ENCODE measurements around the gene SLC43A2.
A peak's percentile ranks its signal among the peaks of the same experiment; 100 is the strongest.
"Not testable (repeated sequence)": the region's sequence is repeated elsewhere in the genome, so short reads cannot be mapped to it uniquely, and the experiment has no call there.

SLC43A2 gene

DNA sequence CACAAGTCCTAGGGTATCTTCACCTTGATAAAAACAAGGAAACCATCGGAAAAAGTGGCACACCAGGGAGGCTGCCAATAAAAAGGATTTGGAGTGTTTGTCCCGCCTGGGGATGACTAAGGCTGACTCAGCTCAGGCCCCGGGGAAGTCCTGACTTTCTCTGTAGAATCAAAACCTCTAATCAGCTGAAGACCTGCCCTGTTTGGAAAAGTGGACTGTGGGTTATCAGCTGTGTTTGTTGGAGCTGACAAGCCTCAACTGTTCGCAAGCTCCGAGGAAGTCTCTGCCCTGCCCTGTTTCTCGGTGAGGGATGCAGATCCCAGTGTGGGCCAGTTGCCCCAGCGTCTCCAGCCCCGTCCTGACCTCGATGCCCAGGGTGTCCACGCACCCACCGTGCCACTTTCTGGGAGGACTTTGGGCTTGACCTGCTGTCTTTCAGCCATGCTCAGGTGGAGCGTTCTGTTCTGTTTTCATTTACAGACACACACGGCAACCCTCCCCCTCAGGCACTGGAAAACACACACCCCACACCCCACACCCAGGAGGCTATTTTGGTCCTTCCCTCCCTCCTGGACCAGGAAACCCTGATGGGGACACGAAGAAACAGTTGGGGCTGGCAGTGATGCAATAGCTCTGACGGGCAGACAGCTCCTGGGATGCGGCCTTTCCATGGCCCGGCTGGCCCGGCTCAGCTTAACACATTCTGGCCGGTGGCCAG lies 38.4 kb downstream of the SLC43A2 start:
- no peak for DNase-seq (ENCODE audit: low read depth)

DNA sequence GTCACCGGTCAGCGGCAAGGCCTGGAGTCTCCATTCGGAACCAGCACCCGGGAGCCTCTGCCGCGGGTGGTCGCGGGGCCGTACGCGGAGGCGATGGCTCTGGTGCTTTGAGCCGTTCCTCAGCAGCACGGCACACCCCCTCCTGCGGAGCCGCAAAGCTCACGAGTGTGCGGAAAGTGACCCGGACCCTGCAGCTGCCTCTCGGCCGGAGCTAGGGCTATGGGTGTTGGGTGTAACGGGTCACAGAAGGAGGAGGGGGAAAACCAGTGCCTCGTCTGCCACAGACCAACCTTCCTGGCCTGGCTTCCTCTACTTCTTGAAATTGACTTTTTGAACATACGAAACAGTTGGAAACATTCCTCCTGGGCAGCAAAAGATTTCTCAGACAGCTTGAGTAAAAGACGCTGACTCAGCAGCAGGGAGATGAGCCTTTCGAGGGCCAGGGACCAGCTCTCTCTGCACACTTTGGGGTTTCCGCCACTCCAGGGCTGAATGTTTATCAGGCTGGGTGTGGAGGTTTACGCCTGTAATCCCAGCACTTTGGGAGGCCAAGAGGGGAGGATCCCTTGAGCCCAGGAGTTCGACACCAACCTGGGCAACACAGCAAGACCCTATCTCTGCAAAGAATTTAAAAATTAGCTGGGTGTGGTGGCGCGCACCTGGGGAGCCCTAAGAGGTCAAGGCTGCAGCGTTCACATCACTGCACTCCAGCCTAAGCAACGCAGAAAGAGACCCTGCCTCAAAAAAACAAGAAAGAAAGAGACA lies 39.6 kb downstream of the SLC43A2 start:
- DNase-seq (ENCODE audit: low read depth) = no peak

DNA sequence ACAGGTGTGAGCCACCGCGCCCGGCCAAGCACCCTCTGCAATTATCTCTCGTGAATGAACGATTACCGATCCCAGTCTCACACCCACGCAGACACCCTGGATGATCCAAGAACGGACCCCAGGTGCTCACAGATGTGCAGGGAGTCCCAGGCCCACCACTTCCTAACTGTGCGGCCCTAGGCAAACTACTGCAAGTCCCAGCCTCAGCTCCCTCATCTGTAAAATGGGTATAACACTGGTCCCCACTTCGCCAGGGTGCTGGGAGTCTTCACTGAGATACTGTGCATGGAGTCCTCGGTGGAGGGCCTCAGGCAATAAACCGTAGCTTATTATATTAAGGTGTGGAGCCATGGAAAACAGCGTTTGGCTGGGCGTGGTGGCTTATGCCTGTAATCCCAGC lies 44.5 kb downstream of the SLC43A2 start:
- DNase-seq (ENCODE audit: low read depth) = no peak

DNA sequence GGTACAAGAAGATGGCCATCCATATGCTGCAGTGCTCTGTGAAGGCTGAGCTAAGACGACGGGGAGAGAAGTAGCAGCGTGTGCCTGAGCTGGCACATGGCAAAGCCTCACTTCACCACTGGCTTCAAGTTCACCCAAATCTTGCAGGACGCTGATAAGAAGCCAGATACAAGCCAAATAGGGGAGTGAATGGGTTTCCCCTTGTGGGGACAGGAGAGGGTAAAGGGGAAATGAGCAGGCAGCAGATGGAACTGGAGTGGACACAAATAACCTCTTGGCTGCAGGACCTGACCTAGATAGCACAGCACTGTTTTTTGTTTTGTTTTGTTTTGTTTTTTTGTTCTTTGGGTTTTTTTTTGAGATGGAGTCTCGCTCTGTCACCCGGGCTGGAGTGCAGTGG lies 45.1 kb downstream of the SLC43A2 start:
- no peak for DNase-seq (ENCODE audit: low read depth)

DNA sequence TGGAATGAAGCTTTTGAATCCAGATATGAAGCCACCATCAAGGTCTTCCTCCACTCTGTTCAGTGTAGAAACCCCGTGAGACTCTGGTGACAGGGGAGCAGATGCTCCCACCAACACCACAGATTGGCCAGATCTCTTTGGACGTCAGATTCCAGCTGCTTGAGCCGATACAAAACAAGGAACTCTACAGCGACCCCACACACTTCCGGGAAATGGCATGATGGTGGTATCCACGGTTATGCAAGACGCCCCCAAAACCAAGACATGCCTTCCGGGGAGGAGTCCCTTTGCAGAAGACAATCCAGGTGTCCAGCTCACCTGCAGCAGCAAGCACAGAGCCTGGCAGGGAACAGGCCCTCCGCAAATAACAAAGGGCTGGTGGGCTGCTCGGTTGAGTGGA lies 46.3 kb downstream of the SLC43A2 start:
- DNase-seq (ENCODE audit: low read depth) = no peak

DNA sequence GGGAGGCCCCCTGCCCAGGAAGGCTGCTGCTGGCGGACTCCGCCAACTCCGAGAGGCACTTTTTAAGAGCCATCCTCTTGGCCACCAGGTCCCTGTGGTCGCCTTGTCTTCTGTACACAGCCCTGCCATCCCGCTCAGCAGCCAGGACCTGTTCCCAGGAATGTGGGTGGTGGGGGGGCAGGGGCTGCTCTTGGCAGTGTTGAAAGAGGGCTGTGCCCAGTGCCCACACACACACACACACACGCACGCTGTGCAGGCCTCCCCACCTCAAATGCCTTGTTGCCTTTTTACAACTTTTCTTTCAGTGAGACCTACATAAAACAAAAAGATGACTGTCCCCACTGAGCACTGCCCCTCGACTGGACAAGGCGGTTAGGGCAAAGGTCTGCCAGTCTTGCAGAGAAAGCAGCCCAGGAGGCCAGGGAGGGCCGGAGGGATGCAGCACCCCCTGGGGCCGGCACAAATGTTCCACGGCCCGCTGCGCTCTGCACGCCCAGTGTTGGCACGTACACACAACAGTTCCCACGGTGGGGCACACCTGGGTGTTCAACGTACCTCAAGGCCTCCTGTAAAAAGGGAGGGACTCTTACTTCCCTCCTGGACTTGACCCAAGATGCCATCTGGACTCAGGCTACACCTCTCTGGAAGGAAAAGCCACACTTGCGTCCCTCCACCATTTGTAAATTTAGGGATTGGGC lies 47.5 kb downstream of the SLC43A2 start:
- no peak for DNase-seq (ENCODE audit: low read depth)

DNA sequence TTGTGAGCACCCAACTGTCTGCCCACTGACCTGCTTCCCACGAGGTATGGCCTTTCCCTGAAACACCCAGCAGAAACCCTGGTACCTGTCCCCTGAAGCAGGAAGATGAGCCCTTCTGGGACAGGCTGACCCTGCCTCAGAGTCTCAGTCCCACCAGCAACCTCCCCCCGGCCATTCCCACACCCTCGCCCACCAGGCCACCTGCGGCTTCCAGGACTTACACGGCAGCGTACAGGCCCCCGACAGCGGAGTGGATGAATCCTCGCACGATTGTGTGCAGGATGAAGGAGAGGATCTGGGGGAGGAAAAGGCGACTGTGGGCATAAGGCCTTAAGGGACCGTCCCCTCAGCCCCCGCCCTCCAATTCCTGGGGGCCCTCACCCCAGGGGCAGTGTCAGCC lies 50.6 kb downstream of the SLC43A2 start:
- DNase-seq (ENCODE audit: low read depth) = no peak

DNA sequence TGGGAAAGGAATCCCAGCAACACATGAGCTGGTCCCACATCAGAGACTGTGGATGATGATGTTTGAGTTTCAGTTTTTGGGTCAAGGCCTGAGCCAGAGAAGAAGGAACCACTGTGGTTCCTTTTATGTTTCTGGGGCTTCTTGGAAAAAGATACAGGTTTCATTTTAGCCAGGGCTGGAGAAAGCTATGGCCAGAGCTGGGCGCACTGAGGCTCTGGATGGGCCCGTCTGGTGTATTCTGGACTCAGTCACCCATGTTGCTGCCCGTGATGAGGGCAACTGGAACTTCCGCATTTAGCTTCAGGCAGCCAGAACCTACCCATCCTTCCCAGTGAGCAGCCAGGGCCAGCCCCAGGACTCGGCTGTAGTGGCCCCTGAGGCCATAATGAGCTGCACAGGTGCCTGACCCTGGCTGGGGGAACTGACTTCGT lies 51.0 kb downstream of the SLC43A2 start:
- no peak for DNase-seq (ENCODE audit: low read depth)

DNA sequence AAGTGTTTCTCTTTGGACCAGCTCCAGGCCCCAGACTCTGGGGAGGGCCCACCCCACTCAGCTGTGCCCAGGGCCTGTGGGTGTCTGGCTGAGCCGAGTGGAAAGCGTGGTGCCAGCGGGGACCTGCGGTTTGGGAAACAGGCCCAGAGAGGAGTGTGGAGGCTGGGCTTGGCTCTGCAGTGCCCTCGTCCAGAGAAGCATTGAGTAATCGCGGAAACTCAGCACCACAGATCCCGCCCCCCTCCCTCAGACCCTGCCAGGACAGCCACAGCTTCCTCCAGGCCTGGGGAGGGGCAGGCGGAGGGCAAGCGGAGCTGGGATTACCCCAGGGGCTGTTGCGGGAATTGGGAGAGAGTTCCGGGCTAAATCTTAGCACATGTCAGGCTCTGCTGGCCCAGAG lies 51.5 kb downstream of the SLC43A2 start:
- DNase-seq (ENCODE audit: low read depth) = no peak

DNA sequence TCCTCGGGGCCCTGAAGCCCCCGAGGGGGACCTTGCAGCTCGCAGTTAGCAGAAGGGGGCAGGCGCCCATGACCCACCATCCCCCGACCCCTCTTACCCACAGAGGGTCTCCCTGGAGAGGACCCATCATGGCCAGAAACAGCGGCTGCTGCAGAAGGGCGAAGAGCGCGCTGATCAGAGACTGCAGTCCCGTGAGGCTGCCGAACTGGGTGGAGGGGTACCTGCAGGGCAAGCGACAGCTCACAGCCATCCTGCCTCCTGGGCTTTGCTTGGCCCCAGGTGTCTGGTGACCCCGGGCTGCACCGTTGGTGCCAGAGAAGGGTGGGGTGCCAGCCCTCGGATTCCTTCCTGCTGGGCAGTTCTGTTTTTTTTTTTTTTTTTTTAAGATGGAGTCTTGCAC lies 52.1 kb downstream of the SLC43A2 start:
- no peak for DNase-seq (ENCODE audit: low read depth)

DNA sequence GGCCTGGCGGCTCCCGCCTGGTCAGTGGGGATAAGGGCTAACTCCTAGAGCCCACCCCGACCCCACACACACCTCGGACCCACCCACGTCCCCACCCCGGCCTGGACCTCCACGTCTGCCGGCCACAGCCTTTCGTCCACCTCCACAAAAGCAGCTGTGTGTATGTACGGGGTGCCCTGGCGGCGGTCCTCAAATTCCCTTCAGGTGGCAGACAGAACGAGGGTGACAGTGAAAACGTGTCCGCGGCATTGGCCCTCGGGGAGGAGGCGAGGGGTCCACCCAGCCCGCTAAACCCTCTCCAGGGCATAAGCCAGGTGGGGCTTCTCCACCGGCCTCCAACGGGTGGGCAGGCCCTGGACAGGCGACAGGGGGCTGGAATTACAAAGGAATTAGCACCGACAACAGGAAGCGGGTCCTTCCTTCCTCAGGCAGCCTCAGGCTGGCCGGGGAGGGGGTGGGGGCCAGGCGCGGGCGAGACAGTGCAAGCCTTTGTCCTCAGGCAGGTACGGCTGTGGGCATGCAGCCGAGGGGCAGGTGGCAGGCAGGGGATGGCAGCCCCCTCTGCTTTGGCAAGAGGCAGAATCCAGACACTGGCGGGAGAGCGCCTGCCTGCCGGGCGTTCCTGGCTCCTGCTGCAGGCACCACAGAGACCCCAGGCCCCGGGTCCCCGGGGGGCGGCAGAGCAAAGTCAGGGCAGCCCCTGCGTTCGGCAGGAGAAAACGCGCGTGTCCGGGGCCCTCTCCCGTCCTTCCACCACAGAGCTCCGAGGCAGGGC lies 53.8 kb downstream of the SLC43A2 start:
- no peak for DNase-seq (ENCODE audit: low read depth)

DNA sequence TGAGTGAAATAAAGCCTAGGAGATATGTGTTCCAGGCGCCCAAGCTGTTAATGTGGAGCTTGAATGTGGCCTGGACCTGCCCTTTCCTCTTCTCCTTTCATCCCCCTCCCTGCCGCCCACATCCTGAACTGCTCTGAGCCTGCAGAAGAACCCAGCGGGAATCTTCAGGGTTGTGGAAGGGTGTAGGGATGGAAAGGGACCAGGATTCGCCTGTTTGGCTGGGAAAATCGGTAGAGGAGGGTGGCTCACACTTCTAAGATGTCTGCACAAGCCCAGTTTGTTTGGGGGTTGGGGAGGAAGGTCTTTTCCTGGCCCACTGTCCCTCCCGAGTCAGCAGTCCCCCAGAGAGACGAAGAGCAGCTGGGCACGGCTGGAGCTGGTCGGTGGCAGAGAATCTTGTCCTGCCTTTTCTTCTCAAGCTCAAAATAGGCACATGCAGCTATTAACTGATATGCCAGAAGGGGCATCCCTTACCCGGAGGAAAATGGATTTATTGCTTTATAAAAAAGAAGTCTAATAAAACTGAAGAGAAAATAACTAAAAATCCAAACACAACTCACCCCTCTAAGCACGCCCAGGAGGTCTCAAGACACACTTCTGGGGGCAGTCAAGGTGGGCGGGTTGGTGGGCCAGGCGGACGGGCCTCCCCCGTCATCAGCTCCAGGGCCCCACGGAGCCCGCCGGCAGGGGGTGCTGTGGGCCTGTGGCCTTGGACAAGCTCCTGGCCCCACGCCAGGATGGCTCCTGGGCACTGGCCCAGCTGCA lies 54.5 kb downstream of the SLC43A2 start:
- DNase-seq (ENCODE audit: low read depth) = peak; percentile 41

DNA sequence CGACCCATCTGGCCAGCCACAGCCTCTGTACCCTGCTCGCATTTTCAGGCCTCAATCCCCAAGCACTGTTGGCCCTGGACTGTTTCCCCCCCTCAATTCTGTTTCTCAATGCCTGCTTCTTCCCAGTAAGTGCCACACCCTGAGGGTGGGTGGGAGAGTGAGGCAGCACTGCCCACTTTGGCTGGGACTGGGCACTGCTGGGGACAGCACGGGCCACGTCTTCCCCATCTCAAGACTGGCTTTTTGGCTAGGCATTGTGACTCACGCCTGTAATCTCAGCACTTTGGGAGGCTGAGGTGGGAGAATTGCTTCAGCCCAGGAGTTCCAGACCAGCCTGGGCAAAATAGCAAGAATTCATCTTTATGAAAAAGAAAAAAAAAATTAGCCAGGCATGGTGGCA lies 56.0 kb downstream of the SLC43A2 start:
- DNase-seq (ENCODE audit: low read depth) = not testable (repeated sequence)

DNA sequence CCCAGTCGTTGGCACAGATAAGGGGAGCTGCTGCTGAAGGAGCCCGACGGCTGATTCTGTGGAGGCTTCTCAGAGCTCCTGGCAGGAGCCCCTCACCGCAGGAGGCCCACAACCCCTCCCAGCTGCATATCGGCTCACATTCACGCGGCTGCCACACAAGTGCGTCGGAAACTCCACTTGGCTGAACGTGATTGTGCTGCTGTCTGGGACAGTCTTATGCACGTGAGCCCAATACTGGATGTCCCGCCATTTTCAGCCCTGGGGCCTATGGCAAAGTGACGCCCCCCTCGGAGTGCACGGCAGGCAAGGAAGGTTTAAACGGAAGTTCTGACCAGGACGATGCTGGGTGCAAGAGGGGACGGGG lies 57.3 kb downstream of the SLC43A2 start:
- DNase-seq (ENCODE audit: low read depth) = no peak

DNA sequence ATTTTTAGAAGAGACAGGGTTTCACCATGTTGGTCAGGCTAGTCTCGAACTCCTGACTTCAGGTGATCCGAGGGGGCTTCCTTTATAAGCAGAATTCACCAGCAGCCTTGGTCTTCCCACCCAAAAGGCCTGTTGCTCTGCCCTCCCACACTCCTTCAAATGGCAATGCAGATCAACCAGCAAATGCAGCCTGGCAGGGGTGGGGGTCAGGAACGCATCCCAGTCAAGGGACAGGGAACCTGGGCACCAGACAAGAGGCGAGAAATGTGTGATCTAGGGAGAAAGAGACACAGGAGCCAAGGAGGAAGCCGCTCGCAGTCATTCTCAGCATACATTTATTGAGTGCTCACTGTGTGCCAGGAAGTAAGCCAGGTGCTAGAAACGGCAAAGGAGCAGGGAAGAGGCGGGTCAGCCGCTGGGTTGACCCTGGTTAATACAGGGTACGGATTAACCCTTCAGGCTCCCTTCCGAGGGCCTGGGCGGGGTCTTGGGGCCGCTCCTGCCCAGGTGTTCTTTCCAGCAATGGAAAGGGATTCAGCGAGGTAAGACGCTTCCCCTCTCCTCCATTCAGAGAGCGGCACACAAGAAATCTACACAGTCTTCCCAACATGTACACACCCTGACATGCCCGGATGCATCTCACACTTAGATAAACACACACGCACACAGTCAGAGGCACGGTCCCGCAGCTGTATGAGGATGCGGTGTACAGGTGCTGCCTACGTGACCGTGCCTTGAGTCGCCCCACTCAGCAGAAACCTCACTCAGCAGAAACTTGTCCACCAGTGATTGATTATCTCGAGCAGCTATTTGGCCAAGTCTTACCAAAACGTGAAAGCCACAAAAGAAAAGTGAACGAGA lies 59.5 kb downstream of the SLC43A2 start:
- no peak for DNase-seq (ENCODE audit: low read depth)

DNA sequence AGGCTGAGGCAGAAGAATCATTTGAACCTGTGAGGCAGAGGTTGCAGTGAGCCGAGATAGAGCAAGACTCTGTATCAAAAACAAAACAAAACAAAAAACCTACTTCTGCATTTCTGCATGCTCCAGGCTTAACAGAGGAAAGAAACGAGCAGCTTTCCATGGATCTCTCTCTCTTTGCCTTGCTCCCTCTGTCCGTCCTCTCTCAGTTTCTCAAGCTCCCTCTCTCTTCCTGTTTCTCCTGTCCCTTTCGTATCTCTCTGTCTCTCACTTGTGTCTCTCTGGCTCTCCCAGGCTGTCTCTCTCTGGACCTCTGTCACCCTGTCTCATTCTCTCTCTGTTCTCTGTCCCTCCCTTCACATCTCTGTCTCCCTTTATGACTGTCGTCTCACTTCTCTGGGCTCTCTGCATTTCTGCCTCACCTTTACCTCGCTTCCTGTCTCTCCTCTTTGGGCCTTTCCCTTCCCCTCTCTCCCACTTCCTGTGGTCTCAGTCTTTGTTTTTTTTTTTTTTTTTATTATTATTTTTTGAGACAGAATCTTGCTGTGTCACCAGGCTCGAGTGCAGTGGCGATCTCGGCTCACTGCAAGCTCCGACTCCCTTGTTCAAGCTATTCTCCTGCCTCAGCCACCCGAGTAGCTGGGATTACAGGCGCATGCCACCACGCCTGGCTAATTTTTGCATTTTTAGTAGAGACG lies 62.0 kb downstream of the SLC43A2 start:
- no peak for DNase-seq (ENCODE audit: low read depth)

DNA sequence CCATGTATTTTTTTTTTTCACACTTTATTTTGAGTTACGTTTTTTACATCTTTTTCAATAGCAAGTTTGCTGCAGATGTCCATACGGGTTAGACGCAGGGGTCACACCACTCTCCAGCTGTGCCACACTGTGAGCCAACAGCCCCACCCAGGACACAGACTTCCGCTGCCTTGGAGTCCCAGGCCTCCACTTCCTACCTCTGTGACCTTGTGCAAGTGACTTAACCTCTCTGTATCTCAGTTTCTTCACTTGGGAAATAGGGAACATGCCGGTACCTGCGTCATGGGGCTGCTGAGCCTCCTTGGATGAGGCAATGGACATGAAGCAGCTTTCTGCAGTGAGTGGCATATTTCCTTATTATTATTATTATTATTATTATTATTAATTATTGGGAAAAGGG lies 62.8 kb downstream of the SLC43A2 start:
- DNase-seq (ENCODE audit: low read depth) = no peak

DNA sequence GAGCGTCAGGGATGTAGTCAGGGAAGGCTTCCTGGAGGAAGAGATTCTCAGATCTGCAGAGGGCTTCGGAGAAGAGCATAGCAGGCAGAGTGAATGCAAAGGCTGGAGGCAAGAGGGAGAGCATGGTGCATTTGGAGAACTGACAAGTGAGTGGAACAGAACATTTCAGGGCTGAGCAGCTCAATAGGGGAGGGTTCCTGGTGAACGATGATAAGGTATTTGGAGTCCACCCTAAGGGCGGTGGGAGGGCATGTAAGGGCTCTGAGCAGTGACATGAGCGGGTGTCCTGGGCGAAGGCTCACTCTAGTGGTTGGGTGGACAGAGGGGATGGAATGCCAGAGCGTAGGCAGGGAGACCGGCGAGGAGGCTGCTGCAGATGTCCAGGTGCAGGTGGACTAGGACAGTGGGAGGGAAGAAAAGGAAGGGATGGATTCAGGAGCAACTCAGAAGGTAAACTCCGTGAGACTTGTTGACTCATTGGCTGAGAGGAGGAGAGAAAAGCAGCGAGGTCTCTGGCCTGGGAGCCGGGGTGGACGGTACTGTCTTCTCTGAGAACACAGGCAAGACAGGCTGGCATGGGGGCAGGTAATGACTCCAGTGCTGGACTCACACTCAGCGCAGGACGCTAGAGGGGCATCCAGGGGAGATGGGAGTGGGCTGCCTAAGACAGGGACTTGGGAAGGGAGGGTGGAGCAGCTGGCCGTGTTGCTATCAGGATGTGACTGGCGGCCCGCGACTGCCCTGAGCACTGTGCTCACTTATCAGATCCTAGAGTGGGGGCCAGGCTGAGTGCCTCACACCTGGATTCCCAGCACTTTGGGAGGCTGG lies 64.6 kb downstream of the SLC43A2 start:
- DNase-seq (ENCODE audit: low read depth) = no peak

DNA sequence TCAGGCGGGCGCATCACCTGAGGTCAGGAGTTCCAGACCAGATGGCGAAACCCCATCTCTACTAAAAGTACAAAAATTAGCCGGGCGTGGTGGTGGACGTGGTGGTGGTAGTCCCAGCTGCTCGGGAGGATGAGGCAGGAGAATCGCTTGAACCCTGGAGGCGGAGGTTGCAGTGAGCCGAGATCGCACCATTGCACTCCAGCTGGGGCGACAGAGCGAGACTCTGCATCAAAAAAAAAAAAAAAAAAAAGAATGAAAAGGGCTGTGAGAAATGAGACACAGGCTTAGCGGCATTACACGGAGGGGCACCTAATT lies 65.2 kb downstream of the SLC43A2 start:
- not testable (repeated sequence) for DNase-seq (ENCODE audit: low read depth)

Data from activated T-cell treated with anti-CD3 and anti-CD28 coated beads for 1 hour (primary cell).